Gastrocnemius medialis (tissue), 4 donors: ENCODE results near the gene TRIM42. TPM values are rescaled to one million over a fixed set of nuclear protein-coding genes. Genes with fewer than 3 reads are reported as not detected.

Experiments
- ATAC-seq, 2 donors: fragments of 150-250 bp; one replicate each; pipeline ENCODE4 v1.9.1; 2016
- DNase-seq, 2 donors: peaks; one replicate each; pipeline ENCODE4 v3.0.0-alpha.2; 2019
- H3K27ac ChIP-seq, 4 donors: fragments of 200-600 bp; sonication (generic); 1 replicate in 1 of 4; 2 replicates in 3 of 4; pipeline ENCODE4 v1.5.1; 2016 to 2018; ENCODE audit warnings: mild to moderate bottlenecking in 2 of 4, moderate library complexity in 1 of 4
- H3K27me3 ChIP-seq, 3 donors: fragments of 200-600 bp; sonication (generic) in 2 of 3; 1 replicate in 1 of 3; 2 replicates in 2 of 3; pipeline versions ENCODE4 v1.5.1 to v1.6.0; 2016 to 2019; ENCODE audit warnings: mild to moderate bottlenecking in 1 of 3, moderate library complexity in 1 of 3
- H3K36me3 ChIP-seq, 2 donors: fragments of 200-600 bp; sonication (generic) in 1 of 2; one replicate each; pipeline ENCODE4 v1.5.1; 2017 to 2018
- H3K4me1 ChIP-seq, 2 donors: fragments of 200-600 bp; sonication (generic) in 1 of 2; one replicate each; pipeline ENCODE4 v1.5.1; 2016 to 2017; ENCODE audit warnings: mild to moderate bottlenecking in 2 of 2
- H3K4me3 ChIP-seq, 4 donors: fragments of 200-600 bp; sonication (generic) in 3 of 4; 1 replicate in 1 of 4; 2 replicates in 3 of 4; pipeline ENCODE4 v1.5.1; 2016 to 2019; ENCODE audit warnings: mild to moderate bottlenecking in 2 of 4
- H3K9me3 ChIP-seq, 3 donors: fragments of 200-600 bp; sonication (generic) in 2 of 3; 1 replicate in 1 of 3; 2 replicates in 2 of 3; pipeline ENCODE4 v1.5.1; 2016 to 2019
- CTCF ChIP-seq, 5 experiments: fragments of 450-650 bp in 3 of 5; fragments of 200-600 bp in 2 of 5; sonication (generic) in 2 of 5; IDR thresholded peaks in 4 of 5; conservative IDR thresholded peaks in 1 of 5; 1 replicate in 4 of 5; 2 replicates in 1 of 5; pipeline ENCODE4 v1.5.1; 2016 to 2019; ENCODE audit warnings: antibody characterized with exemption in 5 of 5, mild to moderate bottlenecking in 3 of 5, moderate library complexity in 3 of 5
- POLR2A ChIP-seq, 2 donors: fragments of 450-650 bp; IDR thresholded peaks; one replicate each; pipeline ENCODE4 v1.6.1; 2017; ENCODE audit warnings: antibody characterized with exemption in 2 of 2, mild to moderate bottlenecking in 2 of 2, moderate library complexity in 2 of 2
- in situ Hi-C, 4 donors: fragments of 200-750 bp; cut with MboI; loops; one replicate each; pipeline versions ENCODE4 v1.15.0 to v1.8.0; 2017; ENCODE audit warnings: low sequenced_read_pairs in 4 of 4
- intact Hi-C: fragments of 100-400 bp; cut with DNase I; formaldehyde crosslinking; loops from one replicate; pipeline ENCODE4 v1.15.1; 2023; ENCODE audit warnings: low total_unique reads
- total RNA-seq, 4 donors: library from RNA; depleted of rRNA; stranded (reverse); fragments of >200 nt; gene quantifications; one replicate each; pipeline versions ENCODE4 v1.1.0 to v1.2.3, GENCODE V29; 2016

Gene TRIM42
- total RNA-seq, 4 donors from 2014 or later: not detected

GRCh38 chr3:140705954-140706353 is 28.1 kb downstream of the TRIM42 start:
- Histone ChIP-seq H3K27me3 (no peaks in the 10 kb centered on the region), H3K4me3 (no peak overlapping the region), H3K4me1 (no peaks in the 10 kb centered on the region), H3K27ac (no peak overlapping the region), H3K36me3 (no peaks in the 10 kb centered on the region), H3K9me3 (no peaks in the 10 kb centered on the region)
- in situ Hi-C loops (no loop called here), intact Hi-C loops (no loop called here)
- TF ChIP-seq POLR2A (IDR thresholded peaks at IDR 0.05) (no peak), CTCF (IDR thresholded peaks at IDR 0.05 in 4 of 5, conservative IDR thresholded peaks at IDR 0.05 in 1 of 5) (no peak)
- ATAC-seq: no peak
- DNase-seq: no peak

- Histone ChIP-seq H3K27me3 (no peaks in the 10 kb centered on the region), H3K4me3 (no peak overlapping the region), H3K4me1 (no peaks in the 10 kb centered on the region), H3K27ac (no peak overlapping the region), H3K36me3 (no peaks in the 10 kb centered on the region), H3K9me3 (no peaks in the 10 kb centered on the region)
- ATAC-seq (no peak), DNase-seq (no peak)
- in situ Hi-C loops: no loop called here
- intact Hi-C loops: no loop called here
- TF ChIP-seq CTCF (IDR thresholded peaks at IDR 0.05 in 4 of 5, conservative IDR thresholded peaks at IDR 0.05 in 1 of 5) (no peak), POLR2A (IDR thresholded peaks at IDR 0.05) (no peak)
Observed at GRCh38 chr3:140706360-140706759, 28.5 kb downstream of the TRIM42 start.

- peak overlapping the region in 1 of 4 donors; percentile 5 for H3K27ac ChIP-seq
- no peak overlapping the region for H3K4me3 ChIP-seq
- ATAC-seq (peak; percentile 39 to 42), DNase-seq (peak; percentile 16 to 19)
- no peaks in the 10 kb centered on the region for H3K36me3 ChIP-seq
- no peaks in the 10 kb centered on the region for H3K4me1 ChIP-seq
- in situ Hi-C loops: no loop called here
- intact Hi-C loops: no loop called here
- no peak for TF ChIP-seq POLR2A (IDR thresholded peaks at IDR 0.05)
- no peak for TF ChIP-seq CTCF (IDR thresholded peaks at IDR 0.05 in 4 of 5, conservative IDR thresholded peaks at IDR 0.05 in 1 of 5)
- H3K9me3 ChIP-seq: no peaks in the 10 kb centered on the region
- no peaks in the 10 kb centered on the region for H3K27me3 ChIP-seq
Observed at GRCh38 chr3:140708815-140709214, 31.0 kb downstream of the TRIM42 start.

GRCh38 chr3:140709751-140710150 is 31.9 kb downstream of the TRIM42 start:
- Histone ChIP-seq H3K4me1 (no peaks in the 10 kb centered on the region), H3K27ac (no peak overlapping the region), H3K36me3 (no peaks in the 10 kb centered on the region), H3K4me3 (no peak overlapping the region), H3K9me3 (no peaks in the 10 kb centered on the region), H3K27me3 (no peaks in the 10 kb centered on the region)
- in situ Hi-C loops: no loop called here
- intact Hi-C loops: no loop called here
- TF ChIP-seq POLR2A (IDR thresholded peaks at IDR 0.05): no peak
- no peak for TF ChIP-seq CTCF (IDR thresholded peaks at IDR 0.05 in 4 of 5, conservative IDR thresholded peaks at IDR 0.05 in 1 of 5)
- DNase-seq: no peak
- no peak for ATAC-seq

- H3K4me3 ChIP-seq: no peak overlapping the region
- H3K4me1 ChIP-seq: no peaks in the 10 kb centered on the region
- H3K9me3 ChIP-seq: no peaks in the 10 kb centered on the region
- no peaks in the 10 kb centered on the region for H3K27me3 ChIP-seq
- intact Hi-C loops (no loop called here), in situ Hi-C loops (no loop called here)
- TF ChIP-seq POLR2A (IDR thresholded peaks at IDR 0.05) (no peak), CTCF (IDR thresholded peaks at IDR 0.05 in 4 of 5, conservative IDR thresholded peaks at IDR 0.05 in 1 of 5) (no peak)
- DNase-seq (no peak), ATAC-seq (no peak)
- H3K36me3 ChIP-seq: no peaks in the 10 kb centered on the region
- H3K27ac ChIP-seq: no peak overlapping the region
Observed at GRCh38 chr3:140710711-140711389, 33.0 kb downstream of the TRIM42 start.
